ENCODE data around the gene CCNY.

DNA sequence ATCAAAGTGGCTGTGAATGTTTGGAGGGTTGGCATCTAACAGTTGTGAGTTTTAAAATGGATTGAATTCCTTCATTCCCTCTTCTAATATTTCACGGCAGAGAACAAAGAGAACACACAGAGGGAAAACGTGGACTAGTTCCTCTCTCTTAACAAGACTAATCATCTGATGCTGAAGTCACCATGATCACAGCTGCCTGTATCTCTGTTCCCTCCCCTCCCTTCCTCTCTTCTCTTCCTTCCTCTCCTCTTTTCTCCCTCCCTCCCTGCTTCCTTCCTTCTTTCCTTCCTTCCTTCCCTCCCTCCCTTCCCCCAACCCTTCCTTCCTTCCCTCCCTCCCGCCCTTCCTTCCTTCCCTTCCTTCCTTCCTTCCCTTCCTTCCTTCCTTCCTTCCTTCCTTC, 258.8 kb downstream of the CCNY start:
- TF ChIP-seq, protein P1, sequence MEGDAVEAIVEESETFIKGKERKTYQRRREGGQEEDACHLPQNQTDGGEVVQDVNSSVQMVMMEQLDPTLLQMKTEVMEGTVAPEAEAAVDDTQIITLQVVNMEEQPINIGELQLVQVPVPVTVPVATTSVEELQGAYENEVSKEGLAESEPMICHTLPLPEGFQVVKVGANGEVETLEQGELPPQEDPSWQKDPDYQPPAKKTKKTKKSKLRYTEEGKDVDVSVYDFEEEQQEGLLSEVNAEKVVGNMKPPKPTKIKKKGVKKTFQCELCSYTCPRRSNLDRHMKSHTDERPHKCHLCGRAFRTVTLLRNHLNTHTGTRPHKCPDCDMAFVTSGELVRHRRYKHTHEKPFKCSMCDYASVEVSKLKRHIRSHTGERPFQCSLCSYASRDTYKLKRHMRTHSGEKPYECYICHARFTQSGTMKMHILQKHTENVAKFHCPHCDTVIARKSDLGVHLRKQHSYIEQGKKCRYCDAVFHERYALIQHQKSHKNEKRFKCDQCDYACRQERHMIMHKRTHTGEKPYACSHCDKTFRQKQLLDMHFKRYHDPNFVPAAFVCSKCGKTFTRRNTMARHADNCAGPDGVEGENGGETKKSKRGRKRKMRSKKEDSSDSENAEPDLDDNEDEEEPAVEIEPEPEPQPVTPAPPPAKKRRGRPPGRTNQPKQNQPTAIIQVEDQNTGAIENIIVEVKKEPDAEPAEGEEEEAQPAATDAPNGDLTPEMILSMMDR (IDR thresholded peaks at IDR 0.05): no peak
- no peak for TF ChIP-seq POLR2A (IDR thresholded peaks at IDR 0.05)
